HG03108 (cell line): Measurements from ENCODE around the gene RBMX.
"Not testable (repeated sequence)": the region's sequence is repeated elsewhere in the genome, so short reads cannot be mapped to it uniquely, and the experiment has no call there.

Experiments used
- ATAC-seq: cut with Tn5 transposase; IDR thresholded peaks from one replicate; pipeline ENCODE4 v1.9.1; 2021; ENCODE audit warnings: moderate library complexity; ENCODE audit not compliant: unreplicated experiment

RBMX gene

GRCh38 chrX:136879001-136879687 is 1.4 kb downstream of the RBMX start:
- no peak for ATAC-seq

- ATAC-seq: no peak
These were observed 2.1 kb downstream of the RBMX start for GRCh38 chrX:136878423-136878822.

- ATAC-seq: not testable (repeated sequence)
These were observed 6.4 kb downstream of the RBMX start for GRCh38 chrX:136874114-136874513.

DNA sequence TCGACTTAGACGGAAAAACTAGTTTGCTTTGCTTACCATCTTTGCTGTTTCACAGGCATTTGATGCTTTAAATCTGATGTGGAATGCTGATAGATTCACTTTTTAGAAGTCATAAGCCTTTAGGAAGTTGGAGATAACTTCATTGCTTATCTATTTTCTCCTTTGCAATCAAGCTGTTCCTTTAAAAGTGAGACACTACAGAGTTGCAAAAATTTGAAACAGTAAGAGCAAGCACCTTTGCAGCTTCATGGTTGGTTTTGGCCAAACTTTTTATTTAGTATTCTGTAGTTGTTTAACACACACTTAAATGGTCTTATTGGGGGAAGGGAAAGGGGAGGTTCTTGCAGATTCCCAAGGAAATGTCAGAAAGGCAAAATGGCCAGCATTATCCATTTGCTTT is 7.3 kb downstream of the RBMX start:
- not testable (repeated sequence) for ATAC-seq

DNA sequence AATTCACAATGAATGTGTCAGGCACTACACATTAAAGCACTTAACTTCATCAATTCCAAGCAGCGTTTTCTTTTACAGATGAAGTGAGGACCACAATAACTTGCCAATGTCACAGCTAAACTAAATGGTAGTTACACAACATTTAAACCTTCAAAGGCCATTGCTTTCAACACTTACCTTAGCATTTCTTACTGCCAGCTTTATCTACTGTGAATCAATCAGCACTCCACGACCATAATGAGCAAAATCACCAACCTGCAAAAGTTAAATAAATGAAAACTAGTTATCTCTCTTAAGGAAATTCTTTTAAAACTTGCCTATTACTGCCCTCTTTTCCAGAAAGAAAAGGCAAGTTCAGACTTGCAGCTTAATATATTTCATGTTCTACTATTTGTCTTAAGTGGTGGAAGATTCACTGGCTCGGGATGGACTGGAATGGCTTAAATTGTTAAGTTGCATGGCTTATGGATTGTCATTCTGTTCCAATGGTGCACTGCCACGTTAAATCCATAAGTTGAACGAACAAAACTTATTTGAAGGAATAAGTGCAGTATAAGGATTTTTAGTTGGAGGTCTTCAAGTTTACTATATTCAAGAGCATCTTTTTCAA is 8.3 kb downstream of the RBMX start:
- ATAC-seq: no peak

DNA sequence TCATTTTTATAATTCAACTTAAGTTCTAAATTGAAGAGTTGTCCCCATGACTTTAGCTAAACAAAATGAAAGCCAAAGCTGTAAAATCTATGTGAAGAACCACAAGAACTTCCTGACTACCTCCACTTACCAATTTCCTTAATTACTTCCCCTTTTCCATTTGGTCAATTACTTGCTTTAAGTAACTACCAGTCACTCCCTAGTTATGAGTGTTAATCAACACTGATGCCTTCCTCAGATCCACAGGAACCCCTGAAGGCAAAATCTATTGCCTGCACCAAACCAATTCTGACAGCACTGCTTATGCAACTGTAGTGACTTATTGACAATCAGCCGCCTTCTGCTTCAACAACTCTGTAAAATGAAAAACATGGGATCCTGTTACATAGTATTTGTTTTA is 10.5 kb downstream of the RBMX start:
- ATAC-seq: no peak

- no peak for ATAC-seq
These were observed 12.1 kb downstream of the RBMX start for GRCh38 chrX:136868283-136869055.

DNA sequence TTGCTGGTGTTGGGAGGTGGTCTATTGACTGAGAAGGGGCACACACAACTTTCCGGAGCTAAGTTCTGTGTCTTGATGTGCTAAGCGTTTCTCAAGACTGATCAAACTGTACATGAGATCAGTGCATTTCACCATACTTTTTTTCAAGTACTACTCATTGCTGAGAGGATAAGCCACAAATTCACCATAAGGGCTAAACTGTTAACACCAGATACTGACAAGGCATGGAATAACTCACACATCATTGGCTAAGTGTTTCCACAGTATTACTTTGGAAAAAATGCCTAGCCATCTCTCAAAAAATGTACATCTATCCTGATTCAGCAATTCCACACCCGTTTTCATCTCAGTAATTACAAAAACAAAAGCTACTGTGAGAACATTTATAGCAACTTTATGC is 13.0 kb downstream of the RBMX start:
- ATAC-seq: no peak

DNA sequence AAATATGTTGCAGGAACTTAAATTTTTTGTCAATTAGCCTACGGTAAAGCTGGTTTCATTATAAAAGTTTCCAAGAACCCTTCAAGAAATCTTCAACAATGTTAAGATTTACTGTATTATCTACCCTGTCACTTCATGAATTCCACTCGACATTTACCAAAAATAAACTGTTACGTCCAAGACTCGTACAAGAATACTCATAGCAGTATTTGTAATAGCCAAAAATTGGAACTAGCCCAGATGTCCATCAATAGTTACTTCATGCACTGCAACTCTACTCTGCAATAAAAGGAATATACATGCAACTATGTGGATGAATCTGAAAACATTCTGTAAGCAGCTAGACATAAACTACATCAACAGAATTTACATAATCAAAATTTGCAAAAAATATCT is 13.4 kb downstream of the RBMX start:
- no peak for ATAC-seq

DNA sequence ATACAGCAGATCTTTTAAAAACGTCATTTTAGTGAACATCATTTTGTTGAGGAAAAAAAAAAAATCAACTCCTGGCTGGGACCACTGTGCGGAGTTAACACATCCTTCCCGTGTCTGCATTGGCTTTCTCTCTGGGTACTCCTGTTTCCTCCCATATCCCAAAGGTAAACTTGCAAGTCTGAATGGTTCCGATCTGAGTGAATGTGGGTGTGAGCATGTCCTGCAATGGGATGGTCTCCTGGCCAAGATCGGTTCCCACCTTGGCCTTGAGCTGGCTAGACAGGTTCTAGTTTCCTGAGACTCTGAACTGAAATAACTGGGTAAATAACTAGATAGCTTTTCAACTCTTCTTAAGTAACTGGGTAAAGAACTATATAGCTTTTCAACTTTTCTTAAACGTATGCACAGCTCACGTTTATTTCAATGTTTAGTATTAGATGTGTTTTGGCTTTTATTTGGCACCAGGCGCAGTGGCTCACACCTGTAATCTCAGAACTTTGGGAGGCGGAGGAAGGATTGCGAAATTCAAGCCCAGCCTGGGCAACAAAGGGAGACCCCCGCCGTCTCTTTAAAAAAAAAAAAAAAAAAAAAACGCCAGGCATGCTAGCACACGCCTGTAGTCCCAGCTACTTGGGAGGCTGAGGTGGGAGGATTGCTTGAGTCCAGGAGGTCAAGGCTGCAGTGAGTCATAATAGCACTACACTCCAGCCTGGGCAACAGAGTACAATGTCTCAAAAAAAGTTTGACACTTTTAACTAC is 14.0 kb downstream of the RBMX start:
- ATAC-seq: no peak

GRCh38 chrX:136865270-136866158 is 15.0 kb downstream of the RBMX start:
- ATAC-seq: no peak

- ATAC-seq: no peak
These were observed 16.7 kb downstream of the RBMX start for GRCh38 chrX:136863826-136864225.

DNA sequence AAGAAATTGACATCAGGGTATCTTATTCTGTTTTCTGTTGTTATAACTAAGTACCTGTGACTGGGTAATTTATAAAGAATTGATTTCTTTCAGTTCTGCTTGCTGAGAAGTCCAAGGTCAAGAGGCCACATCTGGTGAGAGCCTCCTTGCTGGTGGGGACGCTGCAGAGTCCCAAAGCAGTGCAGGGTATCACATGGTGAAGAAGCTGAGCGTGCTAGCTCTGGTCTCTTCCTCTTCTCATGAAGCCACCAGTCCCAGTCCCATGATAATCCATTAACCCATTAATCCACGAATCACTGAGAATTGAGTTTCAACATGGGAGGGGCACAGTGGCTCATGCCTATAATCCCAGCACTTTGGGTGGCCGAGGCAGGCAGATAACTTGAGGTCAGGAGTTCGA is 18.0 kb downstream of the RBMX start:
- ATAC-seq: no peak

GRCh38 chrX:136861877-136862276 is 18.6 kb downstream of the RBMX start:
- no peak for ATAC-seq

DNA sequence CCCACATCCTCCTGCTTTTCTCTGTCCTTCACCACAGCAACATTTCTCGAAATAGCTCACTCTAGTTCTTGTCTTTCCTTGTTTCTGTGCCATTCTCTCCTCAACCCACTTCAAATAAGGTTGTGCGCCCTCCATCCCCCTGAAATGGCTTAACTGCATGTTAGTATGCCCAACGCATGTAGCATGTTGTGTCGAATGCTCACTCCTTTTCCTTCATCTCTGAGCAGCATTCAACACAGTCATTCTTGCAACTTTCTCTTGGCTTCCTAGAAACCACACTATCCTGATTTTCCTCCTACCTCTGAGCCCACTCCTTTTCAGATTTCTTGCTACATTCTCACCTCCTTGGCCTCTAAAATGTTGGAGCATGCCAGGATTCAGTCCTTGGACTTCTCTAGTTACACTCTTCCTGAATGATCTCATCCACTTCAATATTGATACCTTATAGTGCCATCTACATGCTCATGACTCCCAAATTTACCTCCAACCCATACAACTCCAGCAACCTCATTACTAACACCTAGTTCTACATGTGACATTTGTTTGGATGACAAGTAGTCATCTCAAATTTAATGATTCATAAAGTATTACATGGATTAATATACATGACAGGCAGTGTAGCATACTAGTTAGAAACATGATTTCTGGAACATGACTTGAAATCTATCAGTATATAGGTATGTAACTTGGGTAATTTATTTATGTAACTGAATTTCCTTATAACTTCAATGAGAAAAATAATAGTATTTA is 22.3 kb downstream of the RBMX start:
- no peak for ATAC-seq

DNA sequence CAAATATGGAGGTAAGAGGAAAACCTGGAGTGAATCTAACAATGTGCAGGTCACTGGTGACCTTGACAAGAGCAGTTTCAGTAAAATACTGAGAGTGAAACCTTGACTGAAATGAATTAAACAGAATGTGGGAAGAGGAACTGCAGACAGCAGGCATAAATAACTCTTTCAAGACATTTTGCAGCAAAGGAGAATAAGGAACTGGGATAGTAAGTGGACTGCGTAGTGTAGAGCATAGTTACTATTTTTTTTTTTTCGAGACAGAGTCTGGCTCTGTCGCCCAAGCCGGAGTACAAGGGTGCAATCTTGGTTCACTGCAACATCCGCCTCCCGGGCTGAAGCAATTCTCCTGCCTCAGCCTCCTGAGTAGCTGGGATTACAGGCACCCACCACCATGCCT is 24.0 kb downstream of the RBMX start:
- peak; percentile 78 for ATAC-seq

DNA sequence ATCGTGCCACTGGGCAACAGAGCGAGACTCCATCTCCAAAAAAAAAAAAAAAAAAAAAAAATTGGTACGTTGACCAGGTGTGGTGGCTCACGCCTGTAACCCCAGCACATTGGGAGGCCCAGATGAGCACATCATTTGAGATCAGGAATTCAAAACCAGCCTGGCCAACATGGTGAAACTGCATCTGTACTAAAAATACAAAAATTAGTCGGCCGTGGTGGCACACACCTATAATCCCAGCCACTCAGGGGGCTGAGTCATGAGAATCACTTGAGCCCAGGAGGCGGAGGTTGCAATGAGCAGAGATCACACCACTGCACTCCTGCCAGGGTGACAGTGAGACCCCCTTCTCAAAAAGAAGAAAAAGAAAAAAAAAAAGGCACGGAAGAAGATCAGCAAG is 24.5 kb downstream of the RBMX start:
- no peak for ATAC-seq

GRCh38 chrX:136851526-136851925 is 29.0 kb downstream of the RBMX start:
- no peak for ATAC-seq

- ATAC-seq: no peak
These were observed 29.9 kb downstream of the RBMX start for GRCh38 chrX:136850441-136851175.
